ENCODE measurements around the gene TDRD15.

Gene TDRD15

GRCh38 chr2:21102356-21102755, 21.4 kb upstream of the TDRD15 start:
- no peaks in the 10 kb centered on the region for H3K79me1 ChIP-seq (ENCODE audit: low read depth, low read length)
- H2AK5ac ChIP-seq (ENCODE audit: low read depth, low read length): peak overlapping the region; percentile 65
- H3K23ac ChIP-seq (ENCODE audit: low read depth, low read length, poor library complexity): no peak overlapping the region
- H3K4ac ChIP-seq (ENCODE audit: low read length): no peak overlapping the region
- no peak overlapping the region for H3K4me2 ChIP-seq (ENCODE audit: insufficient read depth, low read length, poor library complexity, severe bottlenecking)
- H3K14ac ChIP-seq (ENCODE audit: low read length): no peak overlapping the region
- no peaks in the 10 kb centered on the region for H3K27me3 ChIP-seq (ENCODE audit: control insufficient read depth in 3 of 3, insufficient read depth in 3 of 3, low read depth in 1 of 3, low read length in 3 of 3)
- no peak for DNase-seq (ENCODE audit: low spot score)
- no peak overlapping the region for H2AFZ ChIP-seq (ENCODE audit: low read length)
- H2BK15ac ChIP-seq (ENCODE audit: low read length): no peak overlapping the region
- H2BK12ac ChIP-seq (ENCODE audit: low read length): no peak overlapping the region
- H3K4me3 ChIP-seq (ENCODE audit: low read length in 2 of 2): no peak overlapping the region
- H3K27ac ChIP-seq (replicated peaks; ENCODE audit: low read length): no peak overlapping the region
- H3K18ac ChIP-seq (ENCODE audit: low read length): peak overlapping the region; percentile 24
- no CpG with 5 or more reads among the region's 12 CpGs for WGBS, 2 donors (ENCODE audit: extremely low coverage in 2 of 2, insufficient read length in 2 of 2, insufficient replicate concordance in 1 of 2)
- H3K9ac ChIP-seq (ENCODE audit: low read depth, low read length, poor library complexity): no peak overlapping the region
- H3K9me3 ChIP-seq (replicated peaks in 1 of 2; ENCODE audit: control insufficient read depth in 2 of 2, insufficient read depth in 1 of 2, low read depth in 1 of 2, low read length in 2 of 2): no peaks in the 10 kb centered on the region
- no peak overlapping the region for H4K91ac ChIP-seq (ENCODE audit: low read depth, low read length, poor library complexity)
- H2BK5ac ChIP-seq (ENCODE audit: low read length): no peak overlapping the region
- H4K8ac ChIP-seq (ENCODE audit: low read depth, low read length): no peak overlapping the region
- no peaks in the 10 kb centered on the region for H3K36me3 ChIP-seq (replicated peaks in 1 of 2; ENCODE audit: control insufficient read depth in 2 of 2, insufficient read depth in 2 of 2, low read length in 2 of 2)
- peaks cover 0 to 2% of the 10 kb centered on the region in 2 donors for H3K4me1 ChIP-seq (ENCODE audit: control insufficient read depth in 2 of 2, insufficient read depth in 1 of 2, low read depth in 1 of 2, low read length in 2 of 2)
- no peak overlapping the region for H2BK120ac ChIP-seq (ENCODE audit: low read depth, low read length)

- Histone ChIP-seq H3K27me3 (ENCODE audit: control insufficient read depth in 3 of 3, insufficient read depth in 3 of 3, low read depth in 1 of 3, low read length in 3 of 3) (no peaks in the 10 kb centered on the region), H4K91ac (ENCODE audit: low read depth, low read length, poor library complexity) (no peak overlapping the region), H4K8ac (ENCODE audit: low read depth, low read length) (no peak overlapping the region), H3K36me3 (replicated peaks in 1 of 2; ENCODE audit: control insufficient read depth in 2 of 2, insufficient read depth in 2 of 2, low read length in 2 of 2) (no peaks in the 10 kb centered on the region), H3K23ac (ENCODE audit: low read depth, low read length, poor library complexity) (no peak overlapping the region), H3K4me2 (ENCODE audit: insufficient read depth, low read length, poor library complexity, severe bottlenecking) (no peak overlapping the region), H3K79me1 (ENCODE audit: low read depth, low read length) (no peaks in the 10 kb centered on the region), H2BK12ac (ENCODE audit: low read length) (no peak overlapping the region), H3K4me3 (ENCODE audit: low read length in 2 of 2) (no peak overlapping the region), H3K9me3 (replicated peaks in 1 of 2; ENCODE audit: control insufficient read depth in 2 of 2, insufficient read depth in 1 of 2, low read depth in 1 of 2, low read length in 2 of 2) (no peaks in the 10 kb centered on the region), H3K9ac (ENCODE audit: low read depth, low read length, poor library complexity) (no peak overlapping the region), H3K14ac (ENCODE audit: low read length) (no peak overlapping the region), H2BK15ac (ENCODE audit: low read length) (no peak overlapping the region), H3K27ac (replicated peaks; ENCODE audit: low read length) (no peak overlapping the region), H2AFZ (ENCODE audit: low read length) (no peak overlapping the region), H3K4me1 (ENCODE audit: control insufficient read depth in 2 of 2, insufficient read depth in 1 of 2, low read depth in 1 of 2, low read length in 2 of 2) (peaks cover 0 to 2% of the 10 kb centered on the region in 2 donors), H3K18ac (ENCODE audit: low read length) (no peak overlapping the region), H3K4ac (ENCODE audit: low read length) (no peak overlapping the region), H2BK120ac (ENCODE audit: low read depth, low read length) (no peak overlapping the region), H2AK5ac (ENCODE audit: low read depth, low read length) (no peak overlapping the region), H2BK5ac (ENCODE audit: low read length) (no peak overlapping the region)
- no CpG with 5 or more reads among the region's 1 CpG for WGBS, 2 donors (ENCODE audit: extremely low coverage in 2 of 2, insufficient read length in 2 of 2, insufficient replicate concordance in 1 of 2)
- DNase-seq (ENCODE audit: low spot score): no peak
Measured at GRCh38 chr2:21103274-21103891, 20.4 kb upstream of the TDRD15 start.

GRCh38 chr2:21104030-21104660, 19.6 kb upstream of the TDRD15 start:
- H2AK5ac ChIP-seq (ENCODE audit: low read depth, low read length): no peak overlapping the region
- no peak overlapping the region for H3K4ac ChIP-seq (ENCODE audit: low read length)

GRCh38 chr2:21111012-21111411, 12.8 kb upstream of the TDRD15 start:
- H2AK5ac ChIP-seq (ENCODE audit: low read depth, low read length): no peak overlapping the region
- no CpG with 5 or more reads among the region's 1 CpG for WGBS, 2 donors (ENCODE audit: extremely low coverage in 2 of 2, insufficient read length in 2 of 2, insufficient replicate concordance in 1 of 2)
- H3K4me1 ChIP-seq (ENCODE audit: control insufficient read depth in 2 of 2, insufficient read depth in 1 of 2, low read depth in 1 of 2, low read length in 2 of 2): peaks cover 0 to 3% of the 10 kb centered on the region in 2 donors
- no peak overlapping the region for H2BK15ac ChIP-seq (ENCODE audit: low read length)
- no peak overlapping the region for H3K14ac ChIP-seq (ENCODE audit: low read length)
- H3K36me3 ChIP-seq (replicated peaks in 1 of 2; ENCODE audit: control insufficient read depth in 2 of 2, insufficient read depth in 2 of 2, low read length in 2 of 2): no peaks in the 10 kb centered on the region
- H4K8ac ChIP-seq (ENCODE audit: low read depth, low read length): no peak overlapping the region
- H2AFZ ChIP-seq (ENCODE audit: low read length): no peak overlapping the region
- no peaks in the 10 kb centered on the region for H3K27me3 ChIP-seq (ENCODE audit: control insufficient read depth in 3 of 3, insufficient read depth in 3 of 3, low read depth in 1 of 3, low read length in 3 of 3)
- no peak overlapping the region for H3K9ac ChIP-seq (ENCODE audit: low read depth, low read length, poor library complexity)
- no peak overlapping the region for H3K27ac ChIP-seq (replicated peaks; ENCODE audit: low read length)
- no peaks in the 10 kb centered on the region for H3K9me3 ChIP-seq (replicated peaks in 1 of 2; ENCODE audit: control insufficient read depth in 2 of 2, insufficient read depth in 1 of 2, low read depth in 1 of 2, low read length in 2 of 2)
- H2BK5ac ChIP-seq (ENCODE audit: low read length): no peak overlapping the region
- H3K4ac ChIP-seq (ENCODE audit: low read length): no peak overlapping the region
- H3K23ac ChIP-seq (ENCODE audit: low read depth, low read length, poor library complexity): no peak overlapping the region
- H3K4me2 ChIP-seq (ENCODE audit: insufficient read depth, low read length, poor library complexity, severe bottlenecking): no peak overlapping the region
- H3K79me1 ChIP-seq (ENCODE audit: low read depth, low read length): no peaks in the 10 kb centered on the region
- no peak overlapping the region for H3K18ac ChIP-seq (ENCODE audit: low read length)
- DNase-seq (ENCODE audit: low spot score): no peak
- H4K91ac ChIP-seq (ENCODE audit: low read depth, low read length, poor library complexity): no peak overlapping the region
- no peak overlapping the region for H2BK120ac ChIP-seq (ENCODE audit: low read depth, low read length)
- H3K4me3 ChIP-seq (ENCODE audit: low read length in 2 of 2): no peak overlapping the region
- H2BK12ac ChIP-seq (ENCODE audit: low read length): no peak overlapping the region

More at GRCh38 chr2:21104030-21104660, 19.6 kb upstream of the TDRD15 start:
- Histone ChIP-seq H3K14ac (ENCODE audit: low read length) (no peak overlapping the region), H2AFZ (ENCODE audit: low read length) (no peak overlapping the region), H3K79me1 (ENCODE audit: low read depth, low read length) (no peaks in the 10 kb centered on the region), H2BK120ac (ENCODE audit: low read depth, low read length) (no peak overlapping the region), H3K27me3 (ENCODE audit: control insufficient read depth in 3 of 3, insufficient read depth in 3 of 3, low read depth in 1 of 3, low read length in 3 of 3) (no peaks in the 10 kb centered on the region), H3K4me1 (ENCODE audit: control insufficient read depth in 2 of 2, insufficient read depth in 1 of 2, low read depth in 1 of 2, low read length in 2 of 2) (peaks cover 0 to 2% of the 10 kb centered on the region in 2 donors), H2BK5ac (ENCODE audit: low read length) (no peak overlapping the region), H2BK12ac (ENCODE audit: low read length) (no peak overlapping the region), H3K9me3 (replicated peaks in 1 of 2; ENCODE audit: control insufficient read depth in 2 of 2, insufficient read depth in 1 of 2, low read depth in 1 of 2, low read length in 2 of 2) (no peaks in the 10 kb centered on the region), H3K36me3 (replicated peaks in 1 of 2; ENCODE audit: control insufficient read depth in 2 of 2, insufficient read depth in 2 of 2, low read length in 2 of 2) (no peaks in the 10 kb centered on the region), H4K91ac (ENCODE audit: low read depth, low read length, poor library complexity) (no peak overlapping the region), H2BK15ac (ENCODE audit: low read length) (no peak overlapping the region), H3K23ac (ENCODE audit: low read depth, low read length, poor library complexity) (no peak overlapping the region), H3K9ac (ENCODE audit: low read depth, low read length, poor library complexity) (no peak overlapping the region), H3K18ac (ENCODE audit: low read length) (no peak overlapping the region), H3K27ac (replicated peaks; ENCODE audit: low read length) (no peak overlapping the region), H3K4me2 (ENCODE audit: insufficient read depth, low read length, poor library complexity, severe bottlenecking) (no peak overlapping the region), H4K8ac (ENCODE audit: low read depth, low read length) (no peak overlapping the region), H3K4me3 (ENCODE audit: low read length in 2 of 2) (no peak overlapping the region)
- no CpG with 5 or more reads among the region's 1 CpG for WGBS, 2 donors (ENCODE audit: extremely low coverage in 2 of 2, insufficient read length in 2 of 2, insufficient replicate concordance in 1 of 2)
- DNase-seq (ENCODE audit: low spot score): no peak

Measured in neuronal stem cell (in vitro differentiated cells).